PC-9 (cell line): ENCODE data around the gene DNAJC12.

Experiments
- EZH2 ChIP-seq: fragments of 200-600 bp; sonication (generic); IDR thresholded peaks from 2 replicates; pipeline ENCODE4 v1.8.0; 2017; ENCODE audit warnings: antibody characterized with exemption, low read depth
- TF ChIP-seq, protein P1 (sequence below): fragments of 200-600 bp; sonication (generic); conservative IDR thresholded peaks from 2 replicates; pipeline ENCODE4 v1.6.1; 2017; ENCODE audit warnings: mixed run types, antibody characterized with exemption, mild to moderate bottlenecking, moderate library complexity

DNA sequence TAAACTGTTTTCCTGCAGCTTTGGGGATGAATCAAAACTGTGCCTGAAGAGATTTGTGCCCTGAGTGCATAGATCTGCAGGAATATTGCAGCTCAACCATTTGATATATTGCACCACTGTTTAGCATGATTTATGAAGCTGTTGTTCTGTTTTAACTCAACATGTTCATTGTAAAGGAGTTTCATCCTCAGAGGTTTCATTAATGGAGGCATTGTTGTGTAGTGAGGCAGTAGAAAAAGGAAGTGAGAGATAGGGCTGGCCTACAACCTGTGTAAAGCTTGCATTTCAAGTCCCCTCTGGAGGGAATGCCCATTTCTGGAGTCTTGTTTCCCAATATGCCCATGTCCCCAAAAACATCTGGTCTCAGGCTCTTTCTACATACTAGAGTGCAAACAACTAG is 67.5 kb downstream of the DNAJC12 start:
- TF ChIP-seq, protein P1, sequence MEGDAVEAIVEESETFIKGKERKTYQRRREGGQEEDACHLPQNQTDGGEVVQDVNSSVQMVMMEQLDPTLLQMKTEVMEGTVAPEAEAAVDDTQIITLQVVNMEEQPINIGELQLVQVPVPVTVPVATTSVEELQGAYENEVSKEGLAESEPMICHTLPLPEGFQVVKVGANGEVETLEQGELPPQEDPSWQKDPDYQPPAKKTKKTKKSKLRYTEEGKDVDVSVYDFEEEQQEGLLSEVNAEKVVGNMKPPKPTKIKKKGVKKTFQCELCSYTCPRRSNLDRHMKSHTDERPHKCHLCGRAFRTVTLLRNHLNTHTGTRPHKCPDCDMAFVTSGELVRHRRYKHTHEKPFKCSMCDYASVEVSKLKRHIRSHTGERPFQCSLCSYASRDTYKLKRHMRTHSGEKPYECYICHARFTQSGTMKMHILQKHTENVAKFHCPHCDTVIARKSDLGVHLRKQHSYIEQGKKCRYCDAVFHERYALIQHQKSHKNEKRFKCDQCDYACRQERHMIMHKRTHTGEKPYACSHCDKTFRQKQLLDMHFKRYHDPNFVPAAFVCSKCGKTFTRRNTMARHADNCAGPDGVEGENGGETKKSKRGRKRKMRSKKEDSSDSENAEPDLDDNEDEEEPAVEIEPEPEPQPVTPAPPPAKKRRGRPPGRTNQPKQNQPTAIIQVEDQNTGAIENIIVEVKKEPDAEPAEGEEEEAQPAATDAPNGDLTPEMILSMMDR = no peak
- TF ChIP-seq EZH2 = no peak
